GM10266 (cell line): ENCODE data around the gene PITPNB.

Source experiments
- DNase-seq: peaks from one replicate; pipeline ENCODE4 v3.0.0; 2012; ENCODE audit errors: extremely low spot score
- CTCF ChIP-seq: IDR thresholded peaks from 2 replicates; pipeline ENCODE4 v1.5.1; 2012; ENCODE audit warnings: mild to moderate bottlenecking, low read depth; ENCODE audit not compliant: control insufficient read depth, insufficient read depth; ENCODE audit errors: missing control alignments

The PITPNB gene

GRCh38 chr22:27810609-27811151 lies 108.4 kb downstream of the PITPNB start:
- DNase-seq = no peak

GRCh38 chr22:27809700-27810608 lies 109.1 kb downstream of the PITPNB start:
- TF ChIP-seq CTCF = no peak
- DNase-seq = no peak

More at GRCh38 chr22:27810609-27811151, 108.4 kb downstream of the PITPNB start:
- no peak for TF ChIP-seq CTCF

- DNase-seq = no peak
- no peak for TF ChIP-seq CTCF
These were observed 109.8 kb downstream of the PITPNB start for GRCh38 chr22:27809226-27809603.

- no peak for TF ChIP-seq CTCF
- no peak for DNase-seq
These were observed 110.4 kb downstream of the PITPNB start for GRCh38 chr22:27808451-27809225.

- DNase-seq = no peak
- no peak for TF ChIP-seq CTCF
These were observed 113.2 kb downstream of the PITPNB start for GRCh38 chr22:27805841-27806240.

- DNase-seq = peak; percentile 80
- peak; percentile 67 for TF ChIP-seq CTCF
These were observed 114.4 kb downstream of the PITPNB start for GRCh38 chr22:27804470-27805297.
